ENCODE data around the gene SLC35E1.

- TF ChIP-seq POLR2A (IDR thresholded peaks at IDR 0.05), result no peak
- no peak for TF ChIP-seq POLR2AphosphoS5 (IDR thresholded peaks at IDR 0.05; ENCODE audit: insufficient read depth in 1 of 2, low read depth in 1 of 2)
Measured at GRCh38 chr19:16532440-16533234, 39.6 kb downstream of the SLC35E1 start.

All from vagina (tissue), 2 donors.